ENCODE data around the gene ST3GAL2. TPM values are rescaled to one million over a fixed set of nuclear protein-coding genes. Genes with fewer than 3 reads are reported as not detected.

ST3GAL2 gene
- total RNA-seq, result 10 to 100 TPM; 30.5 to 31.9 TPM
- polyA plus RNA-seq, result 10 to 100 TPM; 14.6 to 23.4 (median 16.5) TPM
- 36.9 to 79.0 (median 56.8) reads per million in 6 experiments for total RNA-seq

GRCh38 chr16:70438969-70439862 is at the start of gene ST3GAL2:
TSS of gene ST3GAL2 (minus strand) at chr16:70439100. CDS start at chr16:70398530, 40,570 bp downstream.
- peak within 1 kb of the TSS; percentile 83 to 97 (median 96) for H3K27ac Mint-ChIP-seq

GRCh38 chr16:70484867-70485266 is 46.0 kb upstream of the ST3GAL2 start:
- Mint-ChIP-seq H3K4me1 (no peaks in the 10 kb centered on the region), H3K27me3 (no peaks in the 10 kb centered on the region), H3K36me3 (peaks cover 0 to 53% (median 0%) of the 10 kb centered on the region in 3 donors), H3K9me3 (no peaks in the 10 kb centered on the region), H3K27ac (peak overlapping the region in 1 of 10 donors; percentile 86), H3K4me3 (no peak overlapping the region)
- POLR2A ChIA-PET, result interaction anchor here (0.6 to 0.7 kb wide), 2 partner anchors 31 to 43 kb away, joined by 3 read pairs; no protein-coding TSS in a partner anchor
- ATAC-seq (no peak), DNase-seq (no peak)

More at GRCh38 chr16:70438969-70439862, at the start of gene ST3GAL2:
- Mint-ChIP-seq H3K4me1 (peaks cover 17 to 49% (median 35%) of the 10 kb centered on the region in 4 donors), H3K4me3 (peak within 1 kb of the TSS; percentile 89 to 98 (median 97)), H3K36me3 (peaks cover 0 to 6% (median 3%) of the 10 kb centered on the region in 3 donors), H3K27me3 (no peaks in the 10 kb centered on the region), H3K9me3 (no peaks in the 10 kb centered on the region)
- ATAC-seq (peak; percentile 91 to 95), DNase-seq (peak; percentile 87 to 97 (median 91))
- POLR2A ChIA-PET, result interaction anchor here (0.5 to 3.4 kb wide), 15 partner anchors 9 to 152 kb away, joined by 3 to 67 read pairs (median 4); partner anchors contain the start of genes AARS1, DDX19A and FCSK

GRCh38 chr16:70483426-70483825 is 44.5 kb upstream of the ST3GAL2 start:
- DNase-seq (no peak), ATAC-seq (no peak)
- no peaks in the 10 kb centered on the region for H3K9me3 Mint-ChIP-seq
- peaks cover 0 to 5% (median 0%) of the 10 kb centered on the region in 4 donors for H3K4me1 Mint-ChIP-seq
- H3K27ac Mint-ChIP-seq, result peak overlapping the region in 4 of 10 donors; percentile 51 to 89 (median 63)
- no peaks in the 10 kb centered on the region for H3K27me3 Mint-ChIP-seq
- no peak overlapping the region for H3K4me3 Mint-ChIP-seq
- H3K36me3 Mint-ChIP-seq, result peaks cover 0 to 47% (median 0%) of the 10 kb centered on the region in 3 donors
- POLR2A ChIA-PET, result no interaction called here

- no peaks in the 10 kb centered on the region for H3K9me3 Mint-ChIP-seq
- DNase-seq, result no peak
- H3K27ac Mint-ChIP-seq, result peak overlapping the region in 5 of 10 donors; percentile 43 to 78 (median 63)
- H3K4me3 Mint-ChIP-seq, result no peak overlapping the region
- POLR2A ChIA-PET, result no interaction called here
- H3K36me3 Mint-ChIP-seq, result peaks cover 0 to 45% (median 0%) of the 10 kb centered on the region in 3 donors
- H3K4me1 Mint-ChIP-seq, result peaks cover 0 to 5% (median 1%) of the 10 kb centered on the region in 4 donors
- ATAC-seq, result no peak
- H3K27me3 Mint-ChIP-seq, result no peaks in the 10 kb centered on the region
Measured at GRCh38 chr16:70482624-70483023, 43.7 kb upstream of the ST3GAL2 start.

- POLR2A ChIA-PET, result no interaction called here
- Mint-ChIP-seq H3K4me3 (no peak overlapping the region), H3K27me3 (no peaks in the 10 kb centered on the region), H3K27ac (peak overlapping the region in 7 of 10 donors; percentile 43 to 80 (median 78)), H3K36me3 (peaks cover 0 to 47% (median 0%) of the 10 kb centered on the region in 3 donors), H3K4me1 (peaks cover 0 to 5% (median 1%) of the 10 kb centered on the region in 4 donors), H3K9me3 (no peaks in the 10 kb centered on the region)
- ATAC-seq (no peak), DNase-seq (no peak)
Measured at GRCh38 chr16:70481929-70482536, 43.1 kb upstream of the ST3GAL2 start.

GRCh38 chr16:70480127-70481105 is 41.5 kb upstream of the ST3GAL2 start:
- peak in 1 of 10 donors; percentile 62 for DNase-seq

GRCh38 chr16:70478912-70479341 is 40.0 kb upstream of the ST3GAL2 start:
- POLR2A ChIA-PET, result interaction anchor here (0.7 to 1.0 kb wide), 2 partner anchors 62 to 98 kb away, joined by 3 to 6 read pairs; no protein-coding TSS in a partner anchor
- Mint-ChIP-seq H3K36me3 (peaks cover 0 to 33% (median 0%) of the 10 kb centered on the region in 3 donors), H3K27ac (peak overlapping the region in 4 of 10 donors; percentile 52 to 88 (median 66)), H3K27me3 (no peaks in the 10 kb centered on the region), H3K4me3 (no peak overlapping the region), H3K9me3 (no peaks in the 10 kb centered on the region), H3K4me1 (peaks cover 0 to 5% (median 1%) of the 10 kb centered on the region in 4 donors)
- DNase-seq (no peak), ATAC-seq (no peak)

More at GRCh38 chr16:70480127-70481105, 41.5 kb upstream of the ST3GAL2 start:
- Mint-ChIP-seq H3K27me3 (no peaks in the 10 kb centered on the region), H3K4me1 (peaks cover 0 to 5% (median 1%) of the 10 kb centered on the region in 4 donors), H3K36me3 (peaks cover 0 to 39% (median 0%) of the 10 kb centered on the region in 3 donors), H3K4me3 (no peak overlapping the region), H3K27ac (peak overlapping the region in 2 of 10 donors; percentile 28 to 52), H3K9me3 (no peaks in the 10 kb centered on the region)
- POLR2A ChIA-PET, result interaction anchor here (0.5 to 1.2 kb wide), 3 partner anchors 9 to 106 kb away, joined by 3 to 4 read pairs (median 3); no protein-coding TSS in a partner anchor
- ATAC-seq, result no peak

GRCh38 chr16:70478169-70478568 is 39.3 kb upstream of the ST3GAL2 start:
- Mint-ChIP-seq H3K4me3 (peak overlapping the region in 1 of 10 donors; percentile 16), H3K36me3 (peaks cover 0 to 26% (median 0%) of the 10 kb centered on the region in 3 donors), H3K27me3 (no peaks in the 10 kb centered on the region), H3K4me1 (peaks cover 0 to 5% (median 1%) of the 10 kb centered on the region in 4 donors), H3K27ac (peak overlapping the region in 3 of 10 donors; percentile 55 to 76 (median 75)), H3K9me3 (no peaks in the 10 kb centered on the region)
- POLR2A ChIA-PET, result interaction anchor here (0.6 to 1.0 kb wide), 3 partner anchors 61 to 97 kb away, joined by 3 to 6 read pairs (median 3); no protein-coding TSS in a partner anchor
- DNase-seq (no peak), ATAC-seq (no peak)

GRCh38 chr16:70476272-70477020 is 37.5 kb upstream of the ST3GAL2 start:
- Mint-ChIP-seq H3K36me3 (peaks cover 0 to 18% (median 0%) of the 10 kb centered on the region in 3 donors), H3K4me1 (peaks cover 0 to 5% (median 1%) of the 10 kb centered on the region in 4 donors)
- ATAC-seq, result no peak

GRCh38 chr16:70475054-70475871 is 36.4 kb upstream of the ST3GAL2 start:
- H3K4me1 Mint-ChIP-seq, result peaks cover 0 to 5% (median 2%) of the 10 kb centered on the region in 4 donors
- POLR2A ChIA-PET, result no interaction called here
- no peak for ATAC-seq
- no peaks in the 10 kb centered on the region for H3K9me3 Mint-ChIP-seq
- H3K27ac Mint-ChIP-seq, result no peak overlapping the region
- no peaks in the 10 kb centered on the region for H3K27me3 Mint-ChIP-seq
- H3K4me3 Mint-ChIP-seq, result no peak overlapping the region
- no peak for DNase-seq
- peaks cover 0 to 10% (median 0%) of the 10 kb centered on the region in 3 donors for H3K36me3 Mint-ChIP-seq

More at GRCh38 chr16:70476272-70477020, 37.5 kb upstream of the ST3GAL2 start:
- no peaks in the 10 kb centered on the region for H3K9me3 Mint-ChIP-seq
- H3K4me3 Mint-ChIP-seq, result no peak overlapping the region
- peak overlapping the region in 3 of 10 donors; percentile 25 to 49 (median 26) for H3K27ac Mint-ChIP-seq
- no peaks in the 10 kb centered on the region for H3K27me3 Mint-ChIP-seq
- no peak for DNase-seq
- POLR2A ChIA-PET, result no interaction called here

Data from naive thymus-derived CD8-positive, alpha-beta T cell (primary cell).